GM21360 (cell line): Measurements from ENCODE around the gene AKT2.

Experiments
- ATAC-seq: cut with Tn5 transposase; IDR thresholded peaks from one replicate; pipeline ENCODE4 v1.9.1; 2021; ENCODE audit warnings: mild to moderate bottlenecking, moderate library complexity; ENCODE audit not compliant: unreplicated experiment

Gene AKT2

DNA sequence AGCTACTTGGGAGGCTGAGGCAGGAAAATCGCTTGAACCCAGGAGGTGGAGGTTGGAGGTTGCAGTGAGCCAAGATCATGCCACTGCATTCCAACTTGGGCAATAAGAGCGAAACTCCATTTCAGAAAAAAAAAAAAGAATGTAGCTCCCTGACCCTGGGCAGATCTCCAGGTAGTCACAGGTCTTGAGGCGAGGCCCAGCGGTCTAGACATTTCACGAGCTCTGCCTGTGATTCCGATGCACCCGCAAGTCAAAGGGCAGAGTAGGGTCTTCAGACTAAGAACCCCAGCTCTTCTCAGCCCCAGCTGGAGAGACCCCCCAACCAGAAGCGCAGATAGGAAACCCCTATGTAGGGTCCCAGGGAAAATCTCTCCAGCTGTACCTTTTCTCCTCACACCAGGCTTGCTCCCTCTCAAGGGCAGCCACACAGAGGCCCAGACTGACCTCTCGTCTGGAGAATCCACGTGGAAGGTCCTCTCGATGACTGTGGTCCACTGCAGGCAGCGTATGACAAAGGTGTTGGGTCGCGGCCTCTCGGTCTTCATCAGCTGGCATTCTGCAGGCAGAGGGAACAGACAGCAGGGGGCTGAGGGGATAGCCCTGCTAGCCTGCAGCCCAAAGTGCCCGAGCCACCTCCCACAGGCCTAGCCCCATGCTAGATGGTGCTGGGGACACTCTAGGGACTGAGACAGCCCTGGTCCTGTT, 30.3 kb downstream of the AKT2 start:
- ATAC-seq = no peak

GRCh38 chr19:40253611-40254092, 31.5 kb downstream of the AKT2 start:
- no peak for ATAC-seq

- no peak for ATAC-seq
These were observed 32.8 kb downstream of the AKT2 start for GRCh38 chr19:40252395-40252794.

GRCh38 chr19:40251991-40252390, 33.2 kb downstream of the AKT2 start:
- ATAC-seq = no peak

DNA sequence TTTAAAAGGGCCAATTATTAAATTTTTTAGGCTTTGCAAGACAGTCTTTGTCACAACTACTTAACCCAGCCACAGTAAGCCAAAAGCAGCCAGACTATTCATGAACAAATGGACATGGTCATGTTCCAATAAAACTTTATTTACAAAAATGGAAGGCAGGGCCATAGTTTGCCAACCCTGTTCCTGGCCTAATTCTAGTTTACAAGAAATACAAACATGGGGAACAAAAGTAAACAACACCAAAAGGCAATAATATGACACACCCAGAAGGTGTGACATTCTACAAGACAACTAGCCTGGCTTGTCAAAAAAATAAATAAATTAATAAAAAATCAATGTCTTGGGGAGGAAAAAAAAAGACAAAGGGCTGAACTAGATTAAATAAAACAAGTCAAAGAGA, 33.9 kb downstream of the AKT2 start:
- no peak for ATAC-seq

DNA sequence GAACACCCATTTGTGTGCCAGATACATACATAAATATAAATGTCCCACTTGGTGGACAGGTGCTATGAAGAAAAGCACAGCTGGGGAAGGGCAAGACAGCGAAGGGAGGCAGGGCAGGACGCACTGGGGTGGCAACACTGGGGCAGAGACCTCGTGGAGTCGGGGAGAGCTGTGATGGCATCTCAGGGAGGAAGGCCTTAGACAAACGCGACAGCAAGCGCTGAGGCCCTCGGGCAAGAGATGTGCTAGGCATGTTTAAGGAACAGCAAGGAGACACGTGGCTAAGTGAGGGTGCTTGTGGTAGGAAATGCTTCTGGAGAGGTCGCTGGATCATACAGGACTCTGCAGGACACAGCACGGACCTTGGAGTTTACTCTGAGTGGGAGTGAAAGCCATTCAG, 35.4 kb downstream of the AKT2 start:
- no peak for ATAC-seq

GRCh38 chr19:40249201-40249600, 35.9 kb downstream of the AKT2 start:
- ATAC-seq = no peak

DNA sequence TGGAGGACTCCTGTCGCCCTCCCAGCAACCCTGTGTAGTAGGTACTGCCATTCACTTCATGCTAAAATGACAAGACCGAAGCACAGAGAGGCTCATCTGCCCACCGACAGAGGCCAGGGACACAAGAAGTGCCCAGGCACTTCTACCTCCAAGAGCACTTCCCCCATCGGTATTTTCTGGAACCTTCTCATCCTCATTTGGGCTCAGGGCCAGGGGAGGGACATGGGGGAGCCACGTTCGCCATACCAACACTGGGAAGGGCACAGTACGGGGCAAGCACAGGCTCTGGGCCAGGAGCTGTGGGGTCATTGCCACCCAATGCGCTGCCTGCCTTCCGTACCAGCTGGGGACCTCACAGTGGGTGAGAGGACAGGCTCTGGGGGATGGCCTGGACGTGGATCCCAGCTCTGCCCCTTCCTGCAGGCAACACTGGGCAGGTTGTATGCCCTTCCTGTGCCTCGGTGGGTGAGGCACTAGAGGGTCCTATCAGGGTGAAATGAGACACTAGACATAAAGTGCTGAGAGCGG, 37.3 kb downstream of the AKT2 start:
- no peak for ATAC-seq

- ATAC-seq = no peak
These were observed 38.0 kb downstream of the AKT2 start for GRCh38 chr19:40247178-40247577.

- ATAC-seq = no peak
These were observed 38.7 kb downstream of the AKT2 start for GRCh38 chr19:40246292-40247073.

- ATAC-seq = no peak
These were observed 39.5 kb downstream of the AKT2 start for GRCh38 chr19:40245506-40246128.

DNA sequence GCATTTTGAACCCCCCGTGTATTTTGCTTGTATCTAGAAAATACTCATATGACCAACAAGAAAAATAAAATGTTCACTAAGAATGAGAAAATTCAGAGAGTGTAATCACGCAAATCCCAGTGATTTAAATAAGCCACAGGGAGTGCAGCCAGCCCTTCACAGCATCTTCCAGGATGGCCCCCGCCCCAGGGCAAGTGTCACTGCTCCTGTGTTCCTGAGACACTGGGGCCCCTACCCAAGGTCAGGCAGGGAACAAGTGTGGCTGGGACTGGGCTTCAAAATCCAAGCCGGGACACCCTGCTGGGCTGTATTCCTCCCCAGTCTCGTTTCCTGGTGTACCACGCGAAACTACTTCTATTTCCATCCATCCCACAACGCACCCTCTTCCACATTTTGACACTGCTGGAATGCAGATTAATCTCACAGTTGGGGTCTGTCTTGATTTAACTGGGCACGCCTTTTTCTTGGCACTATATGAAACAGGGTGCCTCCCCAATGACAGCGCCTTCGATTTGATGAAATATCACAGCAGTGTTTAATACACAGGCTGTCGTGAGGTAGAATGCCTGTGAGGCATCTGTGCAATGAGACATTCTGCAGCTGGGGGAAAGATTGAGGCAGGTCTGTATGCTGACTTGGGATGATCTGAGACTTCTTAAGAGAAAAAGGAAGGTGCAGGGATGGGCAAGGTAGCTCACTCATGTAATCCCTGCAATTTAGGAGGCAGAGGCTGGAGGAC, 40.4 kb downstream of the AKT2 start:
- no peak for ATAC-seq

- no peak for ATAC-seq
These were observed 42.0 kb downstream of the AKT2 start for GRCh38 chr19:40243181-40243580.

GRCh38 chr19:40242480-40242879, 42.7 kb downstream of the AKT2 start:
- no peak for ATAC-seq

- no peak for ATAC-seq
These were observed 43.2 kb downstream of the AKT2 start for GRCh38 chr19:40241809-40242384.

GRCh38 chr19:40241125-40241808, 43.9 kb downstream of the AKT2 start:
- ATAC-seq = no peak

DNA sequence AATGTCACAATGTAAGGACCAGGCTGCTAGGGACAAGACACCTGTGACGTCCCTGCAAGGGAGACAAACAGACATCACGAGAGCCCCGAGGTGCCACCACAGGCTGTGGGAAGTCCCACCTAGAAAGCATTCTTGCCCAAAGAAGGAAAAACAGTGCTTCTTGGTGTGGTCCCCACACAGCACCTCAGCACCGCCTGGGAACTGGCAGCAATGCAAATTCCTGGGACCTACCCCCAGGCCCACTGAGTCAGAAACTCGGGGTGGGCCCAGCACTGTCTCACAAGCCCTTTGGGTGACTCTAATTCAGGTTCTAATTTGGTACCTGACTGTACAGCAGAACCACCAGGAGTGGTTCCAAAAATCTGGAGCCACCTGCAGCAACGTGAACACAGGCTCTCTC, 44.8 kb downstream of the AKT2 start:
- ATAC-seq = no peak

GRCh38 chr19:40239415-40240226, 45.5 kb downstream of the AKT2 start:
- no peak for ATAC-seq

- ATAC-seq = no peak
These were observed 46.4 kb downstream of the AKT2 start for GRCh38 chr19:40238775-40239174.
